Measurements from ENCODE around the gene ZBTB20. TPM values are rescaled to one million over a fixed set of nuclear protein-coding genes. Genes with fewer than 3 reads are reported as not detected.

Gene ZBTB20
- polyA plus RNA-seq, 1 donor from 2014 or later: 4.8 TPM

DNA sequence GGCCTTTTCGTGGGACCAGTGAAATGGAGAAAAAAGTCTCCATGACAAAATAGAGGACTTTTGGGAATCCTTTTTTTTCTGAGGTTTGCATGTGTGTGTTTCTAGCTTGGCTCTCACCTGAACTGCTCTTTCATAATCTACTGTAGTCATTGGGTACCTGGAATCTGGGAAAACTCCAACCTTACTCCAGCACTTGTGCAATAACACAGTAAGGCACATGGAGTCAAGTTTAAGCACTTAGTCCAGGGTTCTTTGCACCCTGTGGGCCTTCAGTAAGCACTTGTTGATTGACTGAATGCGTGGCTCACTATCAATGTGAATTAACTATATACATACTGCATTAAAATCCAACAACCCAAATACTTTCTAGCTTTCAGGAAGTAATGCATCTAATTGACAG is 299.5 kb downstream of the ZBTB20 start:
- no peak for TF ChIP-seq POLR2AphosphoS5 (IDR thresholded peaks at IDR 0.05)
- no peak for TF ChIP-seq MXI1 (conservative IDR thresholded peaks at IDR 0.05; ENCODE audit: poor library complexity, severe bottlenecking)
- no peak for TF ChIP-seq TAF1 (IDR thresholded peaks at IDR 0.05; ENCODE audit: low read depth)
- TF ChIP-seq, protein P1, sequence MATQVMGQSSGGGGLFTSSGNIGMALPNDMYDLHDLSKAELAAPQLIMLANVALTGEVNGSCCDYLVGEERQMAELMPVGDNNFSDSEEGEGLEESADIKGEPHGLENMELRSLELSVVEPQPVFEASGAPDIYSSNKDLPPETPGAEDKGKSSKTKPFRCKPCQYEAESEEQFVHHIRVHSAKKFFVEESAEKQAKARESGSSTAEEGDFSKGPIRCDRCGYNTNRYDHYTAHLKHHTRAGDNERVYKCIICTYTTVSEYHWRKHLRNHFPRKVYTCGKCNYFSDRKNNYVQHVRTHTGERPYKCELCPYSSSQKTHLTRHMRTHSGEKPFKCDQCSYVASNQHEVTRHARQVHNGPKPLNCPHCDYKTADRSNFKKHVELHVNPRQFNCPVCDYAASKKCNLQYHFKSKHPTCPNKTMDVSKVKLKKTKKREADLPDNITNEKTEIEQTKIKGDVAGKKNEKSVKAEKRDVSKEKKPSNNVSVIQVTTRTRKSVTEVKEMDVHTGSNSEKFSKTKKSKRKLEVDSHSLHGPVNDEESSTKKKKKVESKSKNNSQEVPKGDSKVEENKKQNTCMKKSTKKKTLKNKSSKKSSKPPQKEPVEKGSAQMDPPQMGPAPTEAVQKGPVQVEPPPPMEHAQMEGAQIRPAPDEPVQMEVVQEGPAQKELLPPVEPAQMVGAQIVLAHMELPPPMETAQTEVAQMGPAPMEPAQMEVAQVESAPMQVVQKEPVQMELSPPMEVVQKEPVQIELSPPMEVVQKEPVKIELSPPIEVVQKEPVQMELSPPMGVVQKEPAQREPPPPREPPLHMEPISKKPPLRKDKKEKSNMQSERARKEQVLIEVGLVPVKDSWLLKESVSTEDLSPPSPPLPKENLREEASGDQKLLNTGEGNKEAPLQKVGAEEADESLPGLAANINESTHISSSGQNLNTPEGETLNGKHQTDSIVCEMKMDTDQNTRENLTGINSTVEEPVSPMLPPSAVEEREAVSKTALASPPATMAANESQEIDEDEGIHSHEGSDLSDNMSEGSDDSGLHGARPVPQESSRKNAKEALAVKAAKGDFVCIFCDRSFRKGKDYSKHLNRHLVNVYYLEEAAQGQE (IDR thresholded peaks at IDR 0.05; ENCODE audit: borderline replicate concordance): no peak
- no peak for TF ChIP-seq EP300 (conservative IDR thresholded peaks at IDR 0.05; ENCODE audit: poor library complexity, severe bottlenecking)
- no peak for TF ChIP-seq RAD21 (conservative IDR thresholded peaks at IDR 0.05)
- no peak for TF ChIP-seq EZH2 (IDR thresholded peaks at IDR 0.05; ENCODE audit: borderline replicate concordance, insufficient read depth, low read length, poor library complexity, severe bottlenecking)
- TF ChIP-seq, protein P2, sequence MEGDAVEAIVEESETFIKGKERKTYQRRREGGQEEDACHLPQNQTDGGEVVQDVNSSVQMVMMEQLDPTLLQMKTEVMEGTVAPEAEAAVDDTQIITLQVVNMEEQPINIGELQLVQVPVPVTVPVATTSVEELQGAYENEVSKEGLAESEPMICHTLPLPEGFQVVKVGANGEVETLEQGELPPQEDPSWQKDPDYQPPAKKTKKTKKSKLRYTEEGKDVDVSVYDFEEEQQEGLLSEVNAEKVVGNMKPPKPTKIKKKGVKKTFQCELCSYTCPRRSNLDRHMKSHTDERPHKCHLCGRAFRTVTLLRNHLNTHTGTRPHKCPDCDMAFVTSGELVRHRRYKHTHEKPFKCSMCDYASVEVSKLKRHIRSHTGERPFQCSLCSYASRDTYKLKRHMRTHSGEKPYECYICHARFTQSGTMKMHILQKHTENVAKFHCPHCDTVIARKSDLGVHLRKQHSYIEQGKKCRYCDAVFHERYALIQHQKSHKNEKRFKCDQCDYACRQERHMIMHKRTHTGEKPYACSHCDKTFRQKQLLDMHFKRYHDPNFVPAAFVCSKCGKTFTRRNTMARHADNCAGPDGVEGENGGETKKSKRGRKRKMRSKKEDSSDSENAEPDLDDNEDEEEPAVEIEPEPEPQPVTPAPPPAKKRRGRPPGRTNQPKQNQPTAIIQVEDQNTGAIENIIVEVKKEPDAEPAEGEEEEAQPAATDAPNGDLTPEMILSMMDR (IDR thresholded peaks at IDR 0.05; ENCODE audit: poor library complexity, severe bottlenecking): no peak
- no peak for TF ChIP-seq SMC3 (conservative IDR thresholded peaks at IDR 0.05; ENCODE audit: poor library complexity)

DNA sequence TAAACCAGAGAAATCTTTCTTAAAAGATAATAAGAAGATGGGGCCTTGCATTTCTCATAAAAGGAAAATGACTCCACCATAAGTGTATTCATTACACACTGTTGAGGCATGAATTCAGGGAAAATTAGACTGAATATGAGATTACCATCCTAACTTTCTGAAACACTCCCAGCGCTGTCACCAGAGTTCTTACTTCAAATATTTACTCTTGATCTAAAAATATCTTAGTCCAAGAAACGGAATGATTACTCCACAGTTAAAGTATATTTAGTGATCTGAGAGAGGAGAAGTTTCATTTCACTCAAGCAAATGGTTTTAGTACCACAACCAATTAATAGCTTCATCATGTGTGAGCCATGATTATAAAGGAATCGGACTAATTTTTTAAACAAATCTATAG is 300.3 kb downstream of the ZBTB20 start:
- no peak for TF ChIP-seq POLR2AphosphoS5 (IDR thresholded peaks at IDR 0.05)
- no peak for TF ChIP-seq RAD21 (conservative IDR thresholded peaks at IDR 0.05)
- H3K4me2 ChIP-seq (ENCODE audit: low read length): no peak overlapping the region

More for the DNA sequence above, 299.5 kb downstream of the ZBTB20 start:
- H4K20me1 ChIP-seq (ENCODE audit: insufficient read depth): no peaks in the 10 kb centered on the region
- H3K9ac ChIP-seq (ENCODE audit: low read length): no peak overlapping the region
- no peak overlapping the region for H3K27ac ChIP-seq (ENCODE audit: low read length)
- no peaks in the 10 kb centered on the region for H3K36me3 ChIP-seq (ENCODE audit: insufficient read depth, low read length)
- H3K9me2 ChIP-seq (ENCODE audit: insufficient read depth, low read length): no peaks in the 10 kb centered on the region
- H3K27me3 ChIP-seq (ENCODE audit: insufficient read depth, low read depth, low read length): no peaks in the 10 kb centered on the region
- H3K4me2 ChIP-seq (ENCODE audit: low read length): no peak overlapping the region
- no peak overlapping the region for H2AFZ ChIP-seq (ENCODE audit: low read depth, low read length)
- no peak overlapping the region for H3K4me3 ChIP-seq (ENCODE audit: low read length)
- no peaks in the 10 kb centered on the region for H3K79me2 ChIP-seq (replicated peaks; ENCODE audit: insufficient read depth, low read length)
- H3F3A ChIP-seq (ENCODE audit: insufficient read depth, low read length, poor library complexity, severe bottlenecking): no peaks in the 10 kb centered on the region
- H3K9me3 ChIP-seq (ENCODE audit: low read length): no peaks in the 10 kb centered on the region

DNA sequence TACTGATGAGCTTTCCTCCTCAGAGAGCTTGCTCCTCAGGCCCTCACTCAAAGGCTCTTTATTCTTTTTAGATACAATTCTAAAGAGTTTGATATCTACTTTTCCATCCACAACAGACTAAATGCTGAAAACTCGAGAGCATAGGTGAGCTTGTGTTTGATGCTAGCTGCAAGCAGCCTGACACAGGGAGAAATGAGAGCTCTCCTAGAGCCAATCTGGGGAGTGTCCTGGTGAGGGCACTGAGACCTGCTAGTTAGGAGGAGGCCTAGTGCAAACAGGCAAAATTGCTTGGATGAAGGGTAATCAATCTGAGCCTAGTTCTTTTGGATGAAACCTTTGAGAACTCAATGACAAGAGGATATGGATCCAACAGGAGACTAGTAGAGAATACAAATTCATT is 300.8 kb downstream of the ZBTB20 start:
- no peak overlapping the region for H2AFZ ChIP-seq (ENCODE audit: low read depth, low read length)
- no peak for TF ChIP-seq SMC3 (conservative IDR thresholded peaks at IDR 0.05; ENCODE audit: poor library complexity)
- TF ChIP-seq RAD21 (conservative IDR thresholded peaks at IDR 0.05): no peak
- TF ChIP-seq, protein P1 (IDR thresholded peaks at IDR 0.05; ENCODE audit: borderline replicate concordance): no peak
- no peak for TF ChIP-seq TAF1 (IDR thresholded peaks at IDR 0.05; ENCODE audit: low read depth)
- TF ChIP-seq MXI1 (conservative IDR thresholded peaks at IDR 0.05; ENCODE audit: poor library complexity, severe bottlenecking): no peak
- no peak for TF ChIP-seq EZH2 (IDR thresholded peaks at IDR 0.05; ENCODE audit: borderline replicate concordance, insufficient read depth, low read length, poor library complexity, severe bottlenecking)
- no peak for TF ChIP-seq POLR2AphosphoS5 (IDR thresholded peaks at IDR 0.05)
- TF ChIP-seq EP300 (conservative IDR thresholded peaks at IDR 0.05; ENCODE audit: poor library complexity, severe bottlenecking): no peak
- TF ChIP-seq, protein P2 (IDR thresholded peaks at IDR 0.05; ENCODE audit: poor library complexity, severe bottlenecking): no peak
- no peaks in the 10 kb centered on the region for H3K9me2 ChIP-seq (ENCODE audit: insufficient read depth, low read length)
- H3K79me2 ChIP-seq (replicated peaks; ENCODE audit: insufficient read depth, low read length): no peaks in the 10 kb centered on the region
- H3K9ac ChIP-seq (ENCODE audit: low read length): no peak overlapping the region
- H3K36me3 ChIP-seq (ENCODE audit: insufficient read depth, low read length): no peaks in the 10 kb centered on the region
- no peaks in the 10 kb centered on the region for H3K9me3 ChIP-seq (ENCODE audit: low read length)
- no peak overlapping the region for H3K4me2 ChIP-seq (ENCODE audit: low read length)
- H3K27ac ChIP-seq (ENCODE audit: low read length): no peak overlapping the region
- no peaks in the 10 kb centered on the region for H3F3A ChIP-seq (ENCODE audit: insufficient read depth, low read length, poor library complexity, severe bottlenecking)
- H4K20me1 ChIP-seq (ENCODE audit: insufficient read depth): no peaks in the 10 kb centered on the region
- no peak overlapping the region for H3K4me3 ChIP-seq (ENCODE audit: low read length)
- no peaks in the 10 kb centered on the region for H3K27me3 ChIP-seq (ENCODE audit: insufficient read depth, low read depth, low read length)

More for the DNA sequence above, 300.3 kb downstream of the ZBTB20 start:
- no peaks in the 10 kb centered on the region for H3K79me2 ChIP-seq (replicated peaks; ENCODE audit: insufficient read depth, low read length)
- H3K36me3 ChIP-seq (ENCODE audit: insufficient read depth, low read length): no peaks in the 10 kb centered on the region
- no peaks in the 10 kb centered on the region for H3K9me3 ChIP-seq (ENCODE audit: low read length)
- no peak overlapping the region for H3K9ac ChIP-seq (ENCODE audit: low read length)
- H3K4me3 ChIP-seq (ENCODE audit: low read length): no peak overlapping the region
- H3K27ac ChIP-seq (ENCODE audit: low read length): no peak overlapping the region
- no peaks in the 10 kb centered on the region for H4K20me1 ChIP-seq (ENCODE audit: insufficient read depth)
- no peak overlapping the region for H2AFZ ChIP-seq (ENCODE audit: low read depth, low read length)
- no peaks in the 10 kb centered on the region for H3K27me3 ChIP-seq (ENCODE audit: insufficient read depth, low read depth, low read length)
- no peaks in the 10 kb centered on the region for H3K9me2 ChIP-seq (ENCODE audit: insufficient read depth, low read length)
- no peaks in the 10 kb centered on the region for H3F3A ChIP-seq (ENCODE audit: insufficient read depth, low read length, poor library complexity, severe bottlenecking)

Measured in neural cell (in vitro differentiated cells).